ENCODE data around the gene PTMA.
A peak's percentile ranks its signal among the peaks of the same experiment; 100 is the strongest.
"Not testable (repeated sequence)": the region's sequence is repeated elsewhere in the genome, so short reads cannot be mapped to it uniquely, and the experiment has no call there.

Gene PTMA

GRCh38 chr2:231709636-231709980, 1.3 kb downstream of the PTMA start:
- Histone ChIP-seq H3K27ac (ENCODE audit: low read depth, low read length) (peak overlapping the region; percentile 94), H3K4me1 (ENCODE audit: control insufficient read depth in 5 of 5, insufficient read depth in 5 of 5, low read length in 5 of 5) (peaks cover 19 to 68% (median 54%) of the 10 kb centered on the region in 5 donors), H3K4me3 (ENCODE audit: low read depth in 1 of 5, low read length in 5 of 5) (peak overlapping the region; percentile 61 to 86 (median 84)), H3K36me3 (ENCODE audit: control insufficient read depth in 5 of 5, insufficient read depth in 5 of 5, low read length in 5 of 5) (peaks cover 0 to 18% (median 15%) of the 10 kb centered on the region in 5 donors), H3K9ac (ENCODE audit: low read length in 5 of 5) (peak overlapping the region; percentile 38 to 92 (median 91)), H3K9me3 (ENCODE audit: control insufficient read depth in 5 of 5, low read length in 5 of 5) (no peaks in the 10 kb centered on the region), H3K27me3 (ENCODE audit: control insufficient read depth in 5 of 5, insufficient read depth in 4 of 5, low read length in 5 of 5) (no peaks in the 10 kb centered on the region)

- Histone ChIP-seq H3K4me3 (ENCODE audit: low read depth in 1 of 5, low read length in 5 of 5) (peak overlapping the region; percentile 75 to 86 (median 84)), H3K27me3 (ENCODE audit: control insufficient read depth in 5 of 5, insufficient read depth in 4 of 5, low read length in 5 of 5) (no peaks in the 10 kb centered on the region), H3K9me3 (ENCODE audit: control insufficient read depth in 5 of 5, low read length in 5 of 5) (no peaks in the 10 kb centered on the region), H3K9ac (ENCODE audit: low read length in 5 of 5) (peak overlapping the region; percentile 38 to 92 (median 91)), H3K36me3 (ENCODE audit: control insufficient read depth in 5 of 5, insufficient read depth in 5 of 5, low read length in 5 of 5) (peaks cover 0 to 18% (median 15%) of the 10 kb centered on the region in 5 donors), H3K27ac (ENCODE audit: low read depth, low read length) (peak overlapping the region; percentile 94), H3K4me1 (ENCODE audit: control insufficient read depth in 5 of 5, insufficient read depth in 5 of 5, low read length in 5 of 5) (peaks cover 23 to 71% (median 58%) of the 10 kb centered on the region in 5 donors)
Measured at GRCh38 chr2:231709981-231710798, 1.9 kb downstream of the PTMA start.

GRCh38 chr2:231710799-231711676, 2.7 kb downstream of the PTMA start:
- H3K4me3 ChIP-seq (ENCODE audit: low read depth in 1 of 5, low read length in 5 of 5): peak overlapping the region; percentile 75 to 86 (median 84)
- peaks cover 24 to 63% (median 55%) of the 10 kb centered on the region in 5 donors for H3K4me1 ChIP-seq (ENCODE audit: control insufficient read depth in 5 of 5, insufficient read depth in 5 of 5, low read length in 5 of 5)
- peak overlapping the region; percentile 73 to 92 (median 86) for H3K9ac ChIP-seq (ENCODE audit: low read length in 5 of 5)
- no peaks in the 10 kb centered on the region for H3K9me3 ChIP-seq (ENCODE audit: control insufficient read depth in 5 of 5, low read length in 5 of 5)
- peak overlapping the region; percentile 94 for H3K27ac ChIP-seq (ENCODE audit: low read depth, low read length)
- H3K27me3 ChIP-seq (ENCODE audit: control insufficient read depth in 5 of 5, insufficient read depth in 4 of 5, low read length in 5 of 5): no peaks in the 10 kb centered on the region
- H3K36me3 ChIP-seq (ENCODE audit: control insufficient read depth in 5 of 5, insufficient read depth in 5 of 5, low read length in 5 of 5): peaks cover 0 to 18% (median 15%) of the 10 kb centered on the region in 5 donors

GRCh38 chr2:231711677-231712450, 3.5 kb downstream of the PTMA start:
- Histone ChIP-seq H3K4me1 (ENCODE audit: control insufficient read depth in 5 of 5, insufficient read depth in 5 of 5, low read length in 5 of 5) (peaks cover 23 to 57% (median 52%) of the 10 kb centered on the region in 5 donors), H3K4me3 (ENCODE audit: low read depth in 1 of 5, low read length in 5 of 5) (peak overlapping the region; percentile 75 to 86 (median 84)), H3K36me3 (ENCODE audit: control insufficient read depth in 5 of 5, insufficient read depth in 5 of 5, low read length in 5 of 5) (peaks cover 0 to 18% (median 15%) of the 10 kb centered on the region in 5 donors), H3K27ac (ENCODE audit: low read depth, low read length) (peak overlapping the region; percentile 94), H3K9me3 (ENCODE audit: control insufficient read depth in 5 of 5, low read length in 5 of 5) (no peaks in the 10 kb centered on the region), H3K27me3 (ENCODE audit: control insufficient read depth in 5 of 5, insufficient read depth in 4 of 5, low read length in 5 of 5) (no peaks in the 10 kb centered on the region), H3K9ac (ENCODE audit: low read length in 5 of 5) (peak overlapping the region; percentile 73 to 92 (median 86))

- H3K4me1 ChIP-seq (ENCODE audit: control insufficient read depth in 5 of 5, insufficient read depth in 5 of 5, low read length in 5 of 5): peaks cover 20 to 55% (median 49%) of the 10 kb centered on the region in 5 donors
- H3K27ac ChIP-seq (ENCODE audit: low read depth, low read length): peak overlapping the region; percentile 94
- peak overlapping the region in 2 of 5 donors; percentile 22 to 84 for H3K4me3 ChIP-seq (ENCODE audit: low read depth in 1 of 5, low read length in 5 of 5)
Measured at GRCh38 chr2:231712451-231713021, 4.2 kb downstream of the PTMA start.

GRCh38 chr2:231713406-231713729, 5.0 kb downstream of the PTMA start:
- not testable (repeated sequence) for H3K4me3 ChIP-seq (ENCODE audit: low read depth in 1 of 5, low read length in 5 of 5)
- Histone ChIP-seq H3K9ac (ENCODE audit: low read length in 5 of 5) (peak overlapping the region in 2 of 5 donors; percentile 23 to 38), H3K4me1 (ENCODE audit: control insufficient read depth in 5 of 5, insufficient read depth in 5 of 5, low read length in 5 of 5) (peaks cover 20 to 56% (median 47%) of the 10 kb centered on the region in 5 donors)

More at GRCh38 chr2:231712451-231713021, 4.2 kb downstream of the PTMA start:
- not testable (repeated sequence) for H3K9me3 ChIP-seq (ENCODE audit: control insufficient read depth in 5 of 5, low read length in 5 of 5); H3K27me3 ChIP-seq (ENCODE audit: control insufficient read depth in 5 of 5, insufficient read depth in 4 of 5, low read length in 5 of 5)
- H3K9ac ChIP-seq (ENCODE audit: low read length in 5 of 5): peak overlapping the region in 3 of 5 donors; percentile 54 to 86 (median 83)
- H3K36me3 ChIP-seq (ENCODE audit: control insufficient read depth in 5 of 5, insufficient read depth in 5 of 5, low read length in 5 of 5): peaks cover 0 to 18% (median 15%) of the 10 kb centered on the region in 5 donors

GRCh38 chr2:231713730-231714638, 5.7 kb downstream of the PTMA start:
- Histone ChIP-seq H3K36me3 (ENCODE audit: control insufficient read depth in 5 of 5, insufficient read depth in 5 of 5, low read length in 5 of 5) (peaks cover 0 to 18% (median 15%) of the 10 kb centered on the region in 5 donors), H3K4me1 (ENCODE audit: control insufficient read depth in 5 of 5, insufficient read depth in 5 of 5, low read length in 5 of 5) (peaks cover 20 to 56% (median 47%) of the 10 kb centered on the region in 5 donors), H3K27me3 (ENCODE audit: control insufficient read depth in 5 of 5, insufficient read depth in 4 of 5, low read length in 5 of 5) (no peaks in the 10 kb centered on the region), H3K4me3 (ENCODE audit: low read depth in 1 of 5, low read length in 5 of 5) (peak overlapping the region in 2 of 5 donors; percentile 20 to 22), H3K27ac (ENCODE audit: low read depth, low read length) (peak overlapping the region; percentile 83), H3K9me3 (ENCODE audit: control insufficient read depth in 5 of 5, low read length in 5 of 5) (no peaks in the 10 kb centered on the region), H3K9ac (ENCODE audit: low read length in 5 of 5) (peak overlapping the region in 3 of 5 donors; percentile 23 to 63 (median 30))

More at GRCh38 chr2:231713406-231713729, 5.0 kb downstream of the PTMA start:
- not testable (repeated sequence) for H3K27me3 ChIP-seq (ENCODE audit: control insufficient read depth in 5 of 5, insufficient read depth in 4 of 5, low read length in 5 of 5); H3K9me3 ChIP-seq (ENCODE audit: control insufficient read depth in 5 of 5, low read length in 5 of 5)
- Histone ChIP-seq H3K36me3 (ENCODE audit: control insufficient read depth in 5 of 5, insufficient read depth in 5 of 5, low read length in 5 of 5) (peaks cover 0 to 18% (median 15%) of the 10 kb centered on the region in 5 donors), H3K27ac (ENCODE audit: low read depth, low read length) (peak overlapping the region; percentile 83)

- H3K9me3 ChIP-seq (ENCODE audit: control insufficient read depth in 5 of 5, low read length in 5 of 5): no peaks in the 10 kb centered on the region
- H3K4me3 ChIP-seq (ENCODE audit: low read depth in 1 of 5, low read length in 5 of 5): no peak overlapping the region
- H3K36me3 ChIP-seq (ENCODE audit: control insufficient read depth in 5 of 5, insufficient read depth in 5 of 5, low read length in 5 of 5): peaks cover 0 to 18% (median 15%) of the 10 kb centered on the region in 5 donors
- H3K4me1 ChIP-seq (ENCODE audit: control insufficient read depth in 5 of 5, insufficient read depth in 5 of 5, low read length in 5 of 5): peaks cover 20 to 50% (median 43%) of the 10 kb centered on the region in 5 donors
- H3K27me3 ChIP-seq (ENCODE audit: control insufficient read depth in 5 of 5, insufficient read depth in 4 of 5, low read length in 5 of 5): no peaks in the 10 kb centered on the region
- H3K27ac ChIP-seq (ENCODE audit: low read depth, low read length): peak overlapping the region; percentile 83
- H3K9ac ChIP-seq (ENCODE audit: low read length in 5 of 5): peak overlapping the region in 1 of 5 donors; percentile 2
Measured at GRCh38 chr2:231714639-231715498, 6.5 kb downstream of the PTMA start.
